C4-2B (cell line): ENCODE measurements around the gene PSMC5.

Source experiments
- ZFX ChIP-seq: fragments of 450-650 bp; IDR thresholded peaks from 2 replicates; pipeline ENCODE4 v1.6.1; 2017
- TF ChIP-seq, protein P1 (sequence below): fragments of 450-650 bp; conservative IDR thresholded peaks from 2 replicates; pipeline ENCODE4 v1.5.1; 2017; ENCODE audit warnings: mild to moderate bottlenecking

DNA sequence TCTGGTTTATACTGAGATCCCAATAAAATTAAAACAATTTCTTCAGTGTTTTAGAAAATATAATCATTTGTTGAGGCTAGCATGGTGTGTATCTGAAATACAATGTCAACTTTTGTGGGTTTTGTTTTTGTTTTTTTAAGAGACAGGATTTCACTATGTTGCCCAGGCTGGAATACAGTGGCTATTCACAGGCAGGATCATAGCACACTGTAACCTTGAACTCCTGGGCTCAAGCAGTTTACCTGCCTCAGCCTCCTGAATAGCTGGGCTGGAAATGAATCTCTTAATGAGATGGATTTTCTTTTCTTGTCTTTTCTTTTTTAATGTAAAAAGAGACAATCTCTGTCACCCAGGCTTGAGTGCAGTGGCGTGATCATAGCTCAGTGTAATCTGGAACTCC is 41.1 kb upstream of the PSMC5 start:
- TF ChIP-seq, protein P1, sequence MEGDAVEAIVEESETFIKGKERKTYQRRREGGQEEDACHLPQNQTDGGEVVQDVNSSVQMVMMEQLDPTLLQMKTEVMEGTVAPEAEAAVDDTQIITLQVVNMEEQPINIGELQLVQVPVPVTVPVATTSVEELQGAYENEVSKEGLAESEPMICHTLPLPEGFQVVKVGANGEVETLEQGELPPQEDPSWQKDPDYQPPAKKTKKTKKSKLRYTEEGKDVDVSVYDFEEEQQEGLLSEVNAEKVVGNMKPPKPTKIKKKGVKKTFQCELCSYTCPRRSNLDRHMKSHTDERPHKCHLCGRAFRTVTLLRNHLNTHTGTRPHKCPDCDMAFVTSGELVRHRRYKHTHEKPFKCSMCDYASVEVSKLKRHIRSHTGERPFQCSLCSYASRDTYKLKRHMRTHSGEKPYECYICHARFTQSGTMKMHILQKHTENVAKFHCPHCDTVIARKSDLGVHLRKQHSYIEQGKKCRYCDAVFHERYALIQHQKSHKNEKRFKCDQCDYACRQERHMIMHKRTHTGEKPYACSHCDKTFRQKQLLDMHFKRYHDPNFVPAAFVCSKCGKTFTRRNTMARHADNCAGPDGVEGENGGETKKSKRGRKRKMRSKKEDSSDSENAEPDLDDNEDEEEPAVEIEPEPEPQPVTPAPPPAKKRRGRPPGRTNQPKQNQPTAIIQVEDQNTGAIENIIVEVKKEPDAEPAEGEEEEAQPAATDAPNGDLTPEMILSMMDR = no peak
- TF ChIP-seq ZFX = no peak
